SK-MEL-5 (cell line): ENCODE measurements around the gene INVS. TPM values are rescaled to one million over a fixed set of nuclear protein-coding genes. Genes with fewer than 3 reads are reported as not detected.
"Not testable (repeated sequence)": the region's sequence is repeated elsewhere in the genome, so short reads cannot be mapped to it uniquely, and the experiment has no call there.

Experiments
- DNase-seq: peaks from one replicate; pipeline ENCODE4 v3.0.0-alpha.2; 2016; ENCODE audit warnings: low read depth, low spot score
- in situ Hi-C: cut with HindIII; loops from 2 replicates; pipeline ENCODE4 v1.10.0; 2016; ENCODE audit warnings: low sequenced_read_pairs, high pct_unique_total_duplicates, low pct_unique_long_range_greater_than_20kb
- polyA plus RNA-seq, 2 experiments: library from polyadenylated mRNA; depleted of rRNA; stranded (reverse); fragments of >200 nt; gene quantifications; 2 replicates each; pipeline ENCODE4 v1.2.3, GENCODE V29; 2015
- total RNA-seq: library from RNA; depleted of rRNA; stranded (reverse); fragments of >200 nt; shearing (Covaris generic); gene quantifications from 2 replicates; pipeline ENCODE4 v1.2.3, GENCODE V29; 2014; rRNA removed

The INVS gene, protein sequence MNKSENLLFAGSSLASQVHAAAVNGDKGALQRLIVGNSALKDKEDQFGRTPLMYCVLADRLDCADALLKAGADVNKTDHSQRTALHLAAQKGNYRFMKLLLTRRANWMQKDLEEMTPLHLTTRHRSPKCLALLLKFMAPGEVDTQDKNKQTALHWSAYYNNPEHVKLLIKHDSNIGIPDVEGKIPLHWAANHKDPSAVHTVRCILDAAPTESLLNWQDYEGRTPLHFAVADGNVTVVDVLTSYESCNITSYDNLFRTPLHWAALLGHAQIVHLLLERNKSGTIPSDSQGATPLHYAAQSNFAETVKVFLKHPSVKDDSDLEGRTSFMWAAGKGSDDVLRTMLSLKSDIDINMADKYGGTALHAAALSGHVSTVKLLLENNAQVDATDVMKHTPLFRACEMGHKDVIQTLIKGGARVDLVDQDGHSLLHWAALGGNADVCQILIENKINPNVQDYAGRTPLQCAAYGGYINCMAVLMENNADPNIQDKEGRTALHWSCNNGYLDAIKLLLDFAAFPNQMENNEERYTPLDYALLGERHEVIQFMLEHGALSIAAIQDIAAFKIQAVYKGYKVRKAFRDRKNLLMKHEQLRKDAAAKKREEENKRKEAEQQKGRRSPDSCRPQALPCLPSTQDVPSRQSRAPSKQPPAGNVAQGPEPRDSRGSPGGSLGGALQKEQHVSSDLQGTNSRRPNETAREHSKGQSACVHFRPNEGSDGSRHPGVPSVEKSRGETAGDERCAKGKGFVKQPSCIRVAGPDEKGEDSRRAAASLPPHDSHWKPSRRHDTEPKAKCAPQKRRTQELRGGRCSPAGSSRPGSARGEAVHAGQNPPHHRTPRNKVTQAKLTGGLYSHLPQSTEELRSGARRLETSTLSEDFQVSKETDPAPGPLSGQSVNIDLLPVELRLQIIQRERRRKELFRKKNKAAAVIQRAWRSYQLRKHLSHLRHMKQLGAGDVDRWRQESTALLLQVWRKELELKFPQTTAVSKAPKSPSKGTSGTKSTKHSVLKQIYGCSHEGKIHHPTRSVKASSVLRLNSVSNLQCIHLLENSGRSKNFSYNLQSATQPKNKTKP
- 28.3 and 34.4 TPM in 2 replicates for total RNA-seq
- polyA plus RNA-seq (2015; cell fraction: cytosol; rRNA removed), result 18.3 and 27.3 TPM in 2 replicates
- 45.8 and 57.2 TPM in 2 replicates for polyA plus RNA-seq (2015; cell fraction: nucleus; rRNA removed)

DNA sequence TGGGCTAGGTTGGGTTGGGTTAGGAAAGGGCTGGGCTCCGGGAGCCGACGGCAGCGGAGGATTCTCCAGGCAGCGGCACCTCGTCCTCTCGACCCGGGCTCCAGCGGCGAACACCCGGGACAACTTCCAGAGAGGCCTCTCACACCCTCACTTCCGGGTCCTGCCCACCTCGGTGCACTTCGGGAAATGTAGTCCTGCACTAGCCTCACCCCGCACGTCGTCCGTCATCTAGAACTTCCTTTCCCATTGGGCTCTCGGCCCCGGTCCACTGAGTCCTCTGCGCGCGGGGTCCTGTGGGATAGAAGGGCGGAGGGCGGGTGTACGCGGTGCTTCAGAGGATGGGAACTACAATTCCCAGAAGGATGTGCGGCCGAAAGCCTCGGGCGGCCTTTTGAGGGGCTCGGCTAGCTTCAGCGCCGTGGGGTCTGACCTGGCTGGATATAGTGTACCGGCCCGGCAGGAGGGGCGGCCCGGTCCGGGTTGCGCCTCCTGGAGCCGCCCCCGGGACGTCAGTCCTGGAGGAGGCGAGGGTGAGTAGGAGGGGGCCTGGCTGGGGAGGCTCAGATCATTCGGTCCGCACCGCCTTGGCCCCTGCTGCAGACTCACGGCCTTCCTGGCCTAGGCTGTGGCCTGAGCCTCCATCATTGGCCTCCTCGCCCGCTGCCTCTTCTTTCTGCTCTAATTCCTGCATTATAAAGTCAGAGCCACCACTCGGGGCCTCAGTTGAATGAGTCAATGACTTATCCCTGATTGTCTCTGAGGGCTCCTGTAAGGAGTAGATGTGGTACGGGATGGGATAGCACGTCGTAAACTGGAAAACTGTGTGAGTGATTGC is at the start of gene INVS, which contains the start of gene ERP44:
INVS (plus strand) TSS at position 357 of the 835 bp plus-strand sequence. CDS start 5,279 bp downstream, outside the sequence.
ERP44 (minus strand) TSS at position 114 of the 835 bp plus-strand sequence. CDS start 160 bp downstream, outside the sequence.
- in situ Hi-C loops, result no loop called here
- peak; percentile 100 for DNase-seq

DNA sequence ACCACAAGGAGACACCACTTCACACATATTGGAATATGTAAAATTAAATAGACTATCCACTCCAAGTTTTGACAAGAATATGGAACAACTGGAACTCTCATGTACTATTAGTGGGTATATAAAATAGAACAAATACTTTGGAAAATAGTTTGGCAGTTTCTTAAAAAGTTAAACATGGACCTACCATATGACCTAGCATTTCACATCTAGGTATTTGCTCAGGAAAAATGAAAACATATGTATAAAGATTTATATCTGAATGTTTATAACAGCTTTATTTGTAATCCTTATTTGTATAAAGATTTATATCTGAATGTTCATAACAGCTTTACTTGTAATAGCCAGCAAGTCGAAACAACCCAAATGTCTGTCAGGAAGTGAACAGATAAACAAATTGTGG is 49.5 kb upstream of the INVS start:
- DNase-seq, result no peak
- in situ Hi-C loops, result no loop called here

DNA sequence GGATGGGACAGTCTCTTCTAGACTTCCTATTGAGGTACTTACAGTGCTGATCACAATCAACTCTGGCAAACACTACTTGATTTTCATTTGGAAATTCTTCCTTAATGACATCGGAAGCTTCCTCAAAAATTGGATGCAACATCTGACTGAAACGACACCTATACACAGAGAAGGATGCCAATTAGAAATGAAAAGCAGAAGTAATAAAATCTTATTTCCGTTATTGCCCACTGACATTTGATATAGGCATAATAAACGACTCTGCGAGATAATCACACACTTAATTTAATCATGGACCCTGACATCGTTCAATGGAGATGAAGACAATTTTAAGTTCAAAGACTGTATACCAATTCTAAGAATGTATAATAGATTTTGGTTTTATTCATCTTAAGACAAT is 46.7 kb upstream of the INVS start:
- no peak for DNase-seq
- in situ Hi-C loops, result loop anchor here (25.0 kb wide), 1 partner anchor 535 kb away; the partner anchor contains the start of gene CAVIN4

DNA sequence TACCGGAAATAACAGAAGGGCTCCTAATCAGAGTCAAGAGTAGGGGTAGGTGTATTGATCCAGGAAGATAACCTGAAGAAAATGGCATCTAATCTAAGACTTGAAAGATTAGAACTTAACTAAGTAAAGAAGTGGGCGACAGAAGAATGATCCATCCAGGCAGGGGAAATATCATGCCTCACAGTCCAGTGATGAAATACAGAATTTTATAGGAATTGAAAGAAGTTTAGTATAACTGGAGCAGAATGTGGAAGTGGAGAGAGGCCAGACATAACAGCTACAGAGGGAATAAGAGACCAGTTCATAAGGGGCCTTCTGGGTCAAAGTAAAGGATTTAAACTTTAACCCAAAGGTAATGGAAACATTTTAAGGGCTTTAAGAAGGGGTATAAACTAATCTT is 42.5 kb upstream of the INVS start:
- in situ Hi-C loops, result loop anchor here (25.0 kb wide), 1 partner anchor 531 kb away; the partner anchor contains the start of gene CAVIN4
- DNase-seq, result no peak

DNA sequence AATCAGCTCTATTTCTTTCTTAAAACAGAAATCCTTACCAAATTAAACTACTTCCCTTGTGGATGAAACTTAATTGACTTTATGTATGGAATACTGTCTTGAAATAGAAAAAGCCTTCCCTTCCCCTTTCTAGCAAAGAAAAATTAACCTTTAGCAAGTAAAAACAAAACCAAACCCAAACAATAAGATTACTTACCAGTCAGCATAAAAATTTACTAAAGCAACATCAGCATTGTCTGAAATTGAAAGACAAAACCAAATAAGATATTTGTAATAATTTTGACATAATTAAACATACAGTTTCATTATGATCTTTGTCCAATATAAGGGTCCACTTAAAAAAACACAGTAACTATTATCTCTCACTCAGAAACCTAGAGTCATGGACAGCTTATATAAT is 41.4 kb upstream of the INVS start:
- DNase-seq, result no peak
- in situ Hi-C loops, result loop anchor here (25.0 kb wide), 1 partner anchor 530 kb away; the partner anchor contains the start of gene CAVIN4

DNA sequence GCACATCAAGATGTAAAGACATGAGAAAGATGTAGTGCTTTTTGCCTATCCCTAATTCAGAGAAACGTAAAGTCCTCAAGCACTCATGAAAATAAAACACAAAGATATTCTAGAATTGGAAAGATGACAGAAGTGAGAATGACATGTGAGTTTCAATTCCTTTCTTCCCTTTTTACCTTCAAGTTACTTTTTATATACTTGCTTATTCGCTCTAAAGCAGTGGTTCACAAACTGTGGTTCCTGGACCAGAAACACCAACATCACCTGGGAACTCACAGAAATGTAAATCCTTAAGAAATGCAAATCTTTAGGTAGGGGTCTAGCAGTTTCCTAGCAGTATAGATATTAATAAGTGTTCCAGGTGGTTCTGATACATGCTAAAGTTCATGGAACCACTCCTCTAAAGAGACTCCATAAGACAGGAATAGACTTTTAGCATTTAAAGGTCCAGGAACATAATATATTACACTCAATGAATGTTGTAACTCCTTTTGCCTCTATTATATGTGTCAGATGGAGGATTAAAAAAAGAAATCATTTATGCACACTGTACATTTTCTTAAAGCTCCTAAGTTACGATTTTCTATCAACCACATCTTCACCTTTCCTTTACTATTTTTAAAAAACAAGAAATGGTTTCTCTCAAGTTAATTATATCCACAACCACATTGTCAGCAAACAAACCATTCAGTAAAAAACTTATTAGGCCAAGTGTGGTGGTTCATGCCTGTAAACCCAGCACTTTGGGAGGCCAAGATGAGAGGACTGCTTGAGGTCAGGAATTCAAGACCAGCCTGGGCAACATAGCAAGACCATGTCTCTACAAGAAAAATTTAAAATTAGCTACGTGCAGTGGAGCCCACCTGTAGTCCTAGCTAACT is 40.1 kb upstream of the INVS start:
- DNase-seq, result no peak

DNA sequence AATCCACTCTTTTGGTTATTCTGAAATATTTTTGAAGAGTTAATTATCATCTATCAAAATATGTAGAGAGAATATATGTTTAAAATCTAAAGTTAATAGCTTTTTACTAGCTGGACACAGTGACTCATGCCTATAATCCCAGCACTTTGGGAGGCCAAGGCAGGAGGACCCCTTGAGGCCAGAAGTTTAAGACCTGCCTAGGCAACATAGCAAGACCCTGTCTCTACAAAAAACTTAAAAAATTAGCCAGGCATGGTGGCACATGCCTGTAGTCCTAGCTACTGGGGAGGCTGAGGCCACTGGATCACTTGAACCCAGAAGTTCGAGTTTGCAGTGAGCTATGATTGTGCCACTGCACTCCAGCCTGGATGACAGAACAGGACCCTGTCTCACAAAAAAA is 36.4 kb upstream of the INVS start:
- not testable (repeated sequence) for DNase-seq
- in situ Hi-C loops, result loop anchor here (25.0 kb wide), 1 partner anchor 525 kb away; the partner anchor contains the start of gene CAVIN4

More for the DNA sequence above, 40.1 kb upstream of the INVS start:
- in situ Hi-C loops, result loop anchor here (25.0 kb wide), 1 partner anchor 528 kb away; the partner anchor contains the start of gene CAVIN4

DNA sequence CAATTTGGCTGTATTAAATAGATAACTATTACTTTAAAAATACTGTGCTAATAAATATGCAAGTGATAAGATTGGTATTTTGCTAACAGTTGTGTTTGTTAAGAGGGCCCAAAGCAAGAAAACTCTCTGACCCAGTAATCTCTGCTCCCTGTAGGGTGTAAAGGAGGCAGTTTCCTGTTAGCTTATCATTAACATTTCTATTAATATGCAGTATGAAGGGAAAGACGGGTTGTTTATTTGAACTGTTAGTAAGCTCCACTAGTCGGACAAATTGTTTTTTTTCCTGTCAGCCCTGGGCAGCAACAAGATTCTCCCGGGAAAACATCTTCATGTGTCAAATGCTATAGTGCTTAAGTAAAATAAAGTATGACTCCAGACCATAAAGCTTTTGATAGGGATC is 35.9 kb upstream of the INVS start:
- no peak for DNase-seq
- in situ Hi-C loops, result loop anchor here (25.0 kb wide), 1 partner anchor 524 kb away; the partner anchor contains the start of gene CAVIN4

DNA sequence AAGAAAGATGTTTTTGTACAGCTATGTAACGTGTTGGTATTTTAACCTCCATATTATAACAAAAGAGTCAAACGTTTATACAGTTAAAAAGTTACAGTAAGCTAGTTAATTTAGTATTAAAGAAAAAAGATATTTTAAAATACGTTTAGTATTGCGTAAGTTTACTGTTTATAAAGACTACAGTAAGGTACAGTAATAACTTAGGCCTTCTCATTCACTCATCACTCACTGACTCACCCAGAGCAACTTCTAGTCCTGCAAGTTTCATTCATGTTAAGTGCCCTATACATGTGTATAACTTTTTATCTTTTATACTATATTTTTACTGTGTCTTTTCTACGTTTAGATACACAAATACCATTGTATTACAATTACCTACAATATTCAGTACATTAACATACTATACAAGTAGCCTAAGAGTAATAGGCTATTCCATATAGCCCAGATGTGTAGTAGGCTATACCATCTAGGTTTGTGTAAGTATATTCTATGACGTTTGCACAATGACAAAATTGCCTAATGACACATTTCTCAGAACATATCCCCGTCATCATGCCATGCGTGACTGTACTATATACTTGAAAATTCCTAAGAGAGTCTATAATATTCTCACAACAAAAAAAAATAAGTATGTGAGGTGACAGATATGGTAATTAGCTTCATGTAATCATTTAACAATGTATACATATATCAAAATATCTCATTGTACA is 34.0 kb upstream of the INVS start:
- in situ Hi-C loops, result loop anchor here (25.0 kb wide), 1 partner anchor 522 kb away; the partner anchor contains the start of gene CAVIN4
- no peak for DNase-seq

DNA sequence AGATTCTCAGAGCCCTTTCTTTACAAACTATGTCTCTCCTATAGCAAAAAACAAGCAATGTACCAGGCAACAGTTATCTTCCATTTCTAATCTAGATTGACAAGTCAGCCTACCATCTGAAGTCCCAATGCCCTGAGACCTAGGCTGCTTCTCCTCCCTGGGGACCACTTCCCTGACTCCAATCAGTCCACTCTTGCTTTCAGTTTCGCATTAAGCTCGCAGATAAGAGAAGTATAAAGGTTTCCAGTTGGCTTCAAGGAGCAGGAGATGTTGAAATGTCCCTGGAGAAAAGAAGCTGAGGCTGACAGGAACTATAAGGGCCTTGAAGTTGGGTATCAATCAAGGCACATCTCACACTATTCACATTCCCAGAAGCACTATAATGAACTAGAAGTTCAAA is 32.5 kb upstream of the INVS start:
- peak; percentile 55 for DNase-seq
- in situ Hi-C loops, result loop anchor here (25.0 kb wide), 1 partner anchor 521 kb away; the partner anchor contains the start of gene CAVIN4

DNA sequence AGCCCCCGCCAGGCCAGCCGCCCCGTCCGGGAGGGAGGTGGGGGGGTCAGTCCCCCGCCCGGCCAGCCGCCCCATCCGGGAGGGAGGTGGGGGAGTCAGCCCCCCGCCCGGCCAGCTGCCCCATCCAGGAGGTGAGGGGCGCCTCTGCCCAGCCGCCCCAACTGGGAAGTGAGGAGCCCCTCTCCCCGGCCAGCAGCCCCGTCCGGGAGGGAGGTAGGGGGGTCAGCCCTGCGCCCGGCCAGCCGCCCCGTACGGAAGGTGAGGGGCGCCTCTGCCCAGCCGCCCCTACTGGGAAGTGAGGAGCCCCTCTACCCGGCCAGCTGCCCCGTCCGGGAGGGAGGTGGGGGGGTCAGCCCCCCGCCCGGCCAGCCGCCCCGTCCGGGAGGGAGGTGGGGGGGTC is 31.1 kb upstream of the INVS start:
- in situ Hi-C loops, result loop anchor here (25.0 kb wide), 1 partner anchor 519 kb away; the partner anchor contains the start of gene CAVIN4
- not testable (repeated sequence) for DNase-seq

DNA sequence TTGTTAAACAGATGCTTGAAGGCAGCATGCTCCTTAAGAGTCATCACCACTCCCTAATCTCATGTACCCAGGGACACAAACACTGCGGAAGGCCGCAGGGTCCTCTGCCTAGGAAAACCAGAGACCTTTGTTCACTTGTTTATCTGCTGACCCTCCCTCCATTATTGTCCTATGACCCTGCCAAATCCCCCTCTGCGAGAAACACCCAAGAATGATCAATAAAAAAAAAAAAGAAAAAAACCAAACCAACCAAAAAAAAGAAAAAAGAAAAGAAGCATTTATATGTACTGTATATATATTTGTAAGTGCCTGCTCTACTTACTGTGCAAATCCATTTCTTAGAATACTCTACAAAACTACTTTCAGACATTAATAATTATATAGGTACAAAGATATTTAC is 30.0 kb upstream of the INVS start:
- DNase-seq, result not testable (repeated sequence)
- in situ Hi-C loops, result loop anchor here (25.0 kb wide), 1 partner anchor 518 kb away; the partner anchor contains the start of gene CAVIN4

DNA sequence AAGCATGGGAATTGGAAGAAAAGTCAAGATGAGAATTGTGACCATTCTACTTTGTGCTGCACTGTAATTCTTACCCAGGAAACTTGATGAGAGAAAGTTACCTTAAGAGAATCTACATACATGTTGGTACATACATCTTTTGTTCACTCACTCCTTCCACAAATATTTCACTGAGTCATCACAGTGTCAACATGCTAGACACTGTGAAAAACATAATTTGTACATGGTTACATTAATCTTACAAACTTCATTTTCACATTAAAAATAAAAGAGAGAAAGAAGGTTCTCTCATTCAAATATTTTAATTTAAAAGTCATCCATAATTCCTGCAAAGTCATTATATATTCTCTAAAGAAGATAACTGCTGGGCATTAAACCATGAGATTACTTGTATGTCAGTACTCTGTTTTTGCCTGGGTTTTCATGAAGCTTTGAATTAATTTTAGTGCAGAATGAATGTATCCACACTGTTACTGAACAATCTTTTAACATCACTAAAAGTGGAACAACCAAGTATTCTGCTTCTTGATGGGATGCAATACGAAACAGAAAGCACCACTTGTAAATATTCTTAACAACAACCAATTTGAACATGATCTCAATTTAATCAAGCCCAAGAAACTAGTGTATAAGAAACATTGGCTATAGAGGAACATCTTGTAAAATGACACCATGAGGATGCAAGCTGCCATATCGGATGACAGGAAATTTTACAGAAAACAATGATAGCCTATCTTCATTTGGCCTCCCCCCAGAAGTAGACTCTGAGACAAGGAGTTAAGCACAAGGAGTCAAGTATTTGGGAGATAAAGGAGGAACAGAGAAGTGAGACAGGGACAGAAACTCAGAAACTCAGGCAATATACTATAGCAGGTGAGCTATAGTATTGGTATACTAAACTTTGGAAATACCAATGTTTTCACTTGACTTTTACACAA is 28.7 kb upstream of the INVS start:
- DNase-seq, result peak; percentile 57
- in situ Hi-C loops, result loop anchor here (25.0 kb wide), 1 partner anchor 517 kb away; the partner anchor contains the start of gene CAVIN4

DNA sequence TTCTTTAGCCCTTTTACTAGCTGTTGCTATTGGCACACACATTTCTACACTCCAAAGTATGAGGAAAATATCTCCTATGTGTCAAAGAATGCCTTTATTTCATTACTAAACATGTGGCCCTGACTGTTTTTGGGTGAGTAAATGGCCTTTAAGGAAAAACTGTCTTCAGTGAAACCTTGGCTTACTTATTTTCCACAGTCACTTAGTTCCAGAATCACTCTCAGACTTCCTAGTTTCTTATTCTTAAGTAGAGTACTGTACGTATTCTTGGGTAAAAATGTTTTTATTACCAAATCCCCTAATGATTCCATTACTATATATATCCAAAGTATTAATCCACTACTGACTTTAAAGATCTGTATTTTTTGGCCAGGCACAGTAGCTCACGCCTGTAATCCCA is 27.8 kb upstream of the INVS start:
- in situ Hi-C loops, result loop anchor here (25.0 kb wide), 1 partner anchor 516 kb away; the partner anchor contains the start of gene CAVIN4
- no peak for DNase-seq
